ENCODE results near the gene SLC37A2. TPM values are rescaled to one million over a fixed set of nuclear protein-coding genes. Genes with fewer than 3 reads are reported as not detected.

SLC37A2 gene
- total RNA-seq, 1 experiment from 2014 or later = 13.8 TPM

DNA sequence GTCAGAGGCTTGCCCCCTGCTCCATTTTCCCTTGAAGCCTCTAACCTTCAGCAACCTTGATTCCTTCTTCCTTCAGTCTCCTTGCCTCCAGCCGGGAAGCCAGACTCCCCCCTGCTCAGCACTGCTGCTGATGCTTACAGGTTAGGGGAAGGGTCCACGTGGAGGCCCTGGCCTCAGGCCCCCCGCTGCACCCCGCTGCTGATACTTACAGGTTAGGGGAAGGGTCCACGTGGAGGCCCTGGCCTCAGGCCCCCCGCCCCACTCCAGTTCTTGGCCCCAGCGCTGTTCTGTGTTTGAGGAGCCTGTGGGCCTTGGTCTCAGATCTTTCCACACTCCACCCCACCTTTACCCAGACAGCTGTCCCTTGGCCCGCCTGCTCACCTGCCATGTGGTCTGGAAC is 75.9 kb downstream of the SLC37A2 start:
- intact Hi-C loops (cut with micrococcal nuclease; ENCODE audit: unreplicated experiment) = no loop called here
- 0 out of 2 replicates have a peak, but pooled peaks cover 5% of the 10 kb centered on the region for H3K4me1 ChIP-seq
- Mint-ChIP-seq H3K36me3 (ENCODE audit: insufficient read depth, unreplicated experiment) (no peaks in the 10 kb centered on the region), H3K4me1 (ENCODE audit: low read depth, unreplicated experiment) (no peaks in the 10 kb centered on the region), H3K27me3 (ENCODE audit: insufficient read depth, unreplicated experiment) (peaks cover 2% of the 10 kb centered on the region), H3K27ac (ENCODE audit: unreplicated experiment) (no peak overlapping the region), H3K4me3 (ENCODE audit: unreplicated experiment) (no peak overlapping the region), H3K9me3 (ENCODE audit: unreplicated experiment) (no peaks in the 10 kb centered on the region)
- H3K9me3 ChIP-seq = no peaks in the 10 kb centered on the region
- no peak overlapping the region for H3K4me3 ChIP-seq (ENCODE audit: low read depth, low read length)
- CTCF ChIA-PET = interaction anchor here (3.9 kb wide), 1 partner anchor 14 kb away, joined by 26 read pairs; no protein-coding TSS in a partner anchor
- no peak for DNase-seq
- no peaks in the 10 kb centered on the region for H3K27me3 ChIP-seq (replicated peaks; ENCODE audit: control insufficient read depth, insufficient read depth, low read length)
- TF ChIP-seq, protein P1, sequence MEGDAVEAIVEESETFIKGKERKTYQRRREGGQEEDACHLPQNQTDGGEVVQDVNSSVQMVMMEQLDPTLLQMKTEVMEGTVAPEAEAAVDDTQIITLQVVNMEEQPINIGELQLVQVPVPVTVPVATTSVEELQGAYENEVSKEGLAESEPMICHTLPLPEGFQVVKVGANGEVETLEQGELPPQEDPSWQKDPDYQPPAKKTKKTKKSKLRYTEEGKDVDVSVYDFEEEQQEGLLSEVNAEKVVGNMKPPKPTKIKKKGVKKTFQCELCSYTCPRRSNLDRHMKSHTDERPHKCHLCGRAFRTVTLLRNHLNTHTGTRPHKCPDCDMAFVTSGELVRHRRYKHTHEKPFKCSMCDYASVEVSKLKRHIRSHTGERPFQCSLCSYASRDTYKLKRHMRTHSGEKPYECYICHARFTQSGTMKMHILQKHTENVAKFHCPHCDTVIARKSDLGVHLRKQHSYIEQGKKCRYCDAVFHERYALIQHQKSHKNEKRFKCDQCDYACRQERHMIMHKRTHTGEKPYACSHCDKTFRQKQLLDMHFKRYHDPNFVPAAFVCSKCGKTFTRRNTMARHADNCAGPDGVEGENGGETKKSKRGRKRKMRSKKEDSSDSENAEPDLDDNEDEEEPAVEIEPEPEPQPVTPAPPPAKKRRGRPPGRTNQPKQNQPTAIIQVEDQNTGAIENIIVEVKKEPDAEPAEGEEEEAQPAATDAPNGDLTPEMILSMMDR (IDR thresholded peaks at IDR 0.05; ENCODE audit: insufficient read depth in 1 of 2, low read depth in 1 of 2, low read length in 1 of 2, severe bottlenecking in 1 of 2, unreplicated experiment in 1 of 2) = no peak
- BruUV-seq (replicated peaks) = no TSS peak
- POLR2A ChIA-PET = no interaction called here
- H3K36me3 ChIP-seq (ENCODE audit: control insufficient read depth, insufficient read depth, low read length) = no peaks in the 10 kb centered on the region

- ChIA-PET CTCF (interaction anchor here (1.6 to 5.9 kb wide), 4 partner anchors 15 to 206 kb away, joined by 7 to 117 read pairs (median 19); partner anchors contain the start of gene TMEM218), POLR2A (no interaction called here)
- BruUV-seq (replicated peaks) = no TSS peak
- peaks cover 7% of the 10 kb centered on the region for H3K27me3 Mint-ChIP-seq (ENCODE audit: insufficient read depth, unreplicated experiment)
- no peaks in the 10 kb centered on the region for H3K9me3 ChIP-seq
- H3K27me3 ChIP-seq (replicated peaks; ENCODE audit: control insufficient read depth, insufficient read depth, low read length) = no peaks in the 10 kb centered on the region
- H3K36me3 Mint-ChIP-seq (ENCODE audit: insufficient read depth, unreplicated experiment) = no peaks in the 10 kb centered on the region
- no peak overlapping the region for H3K27ac Mint-ChIP-seq (ENCODE audit: unreplicated experiment)
- intact Hi-C loops (cut with micrococcal nuclease; ENCODE audit: unreplicated experiment) = no loop called here
- DNase-seq = no peak
- H3K4me3 ChIP-seq (ENCODE audit: low read depth, low read length) = no peak overlapping the region
- 0 out of 2 replicates have a peak, but pooled peaks cover 5% of the 10 kb centered on the region for H3K4me1 ChIP-seq
- no peaks in the 10 kb centered on the region for H3K4me1 Mint-ChIP-seq (ENCODE audit: low read depth, unreplicated experiment)
- H3K4me3 Mint-ChIP-seq (ENCODE audit: unreplicated experiment) = no peak overlapping the region
- H3K9me3 Mint-ChIP-seq (ENCODE audit: unreplicated experiment) = no peaks in the 10 kb centered on the region
- TF ChIP-seq, protein P1 (IDR thresholded peaks at IDR 0.05; ENCODE audit: insufficient read depth in 1 of 2, low read depth in 1 of 2, low read length in 1 of 2, severe bottlenecking in 1 of 2, unreplicated experiment in 1 of 2) = no peak
- H3K36me3 ChIP-seq (ENCODE audit: control insufficient read depth, insufficient read depth, low read length) = no peaks in the 10 kb centered on the region
Measured at GRCh38 chr11:125139778-125140177, 76.7 kb downstream of the SLC37A2 start.

Other genes starting within 250 kb of the SLC37A2 start
- 5.7 and 6.2 TPM in 2 replicates for gene ROBO3, start 197.9 kb upstream of the SLC37A2 start, total RNA-seq (2022)
- not detected in 2 replicates for gene ROBO4, start 165.4 kb upstream of the SLC37A2 start, total RNA-seq (2022)
- gene HEPN1, start 144.1 kb upstream of the SLC37A2 start, total RNA-seq (2022) = not detected in 2 replicates
- 0.11 TPM in 1 of 2 replicates, not detected in the other for gene HEPACAM, start 127.3 kb upstream of the SLC37A2 start, total RNA-seq (2022)
- gene CCDC15, start 109.1 kb upstream of the SLC37A2 start, total RNA-seq (2022) = 4.0 TPM in 2 replicates
- 15.5 and 20.3 TPM in 2 replicates for gene TMEM218, start 48.3 kb downstream of the SLC37A2 start, total RNA-seq (2022)
- gene PKNOX2, start 101.4 kb downstream of the SLC37A2 start, total RNA-seq (2022) = not detected in 2 replicates